Measurements from ENCODE around the gene MUC22.
"Not testable (repeated sequence)": the region's sequence is repeated elsewhere in the genome, so short reads cannot be mapped to it uniquely, and the experiment has no call there.

The MUC22 gene

GRCh38 chr6:31048099-31048498 is 37.8 kb downstream of the MUC22 start:
- H3K9me3 ChIP-seq (ENCODE audit: insufficient read depth, low read depth, low read length) = no peaks in the 10 kb centered on the region
- H3K9ac ChIP-seq (ENCODE audit: low read depth, low read length, poor library complexity, severe bottlenecking) = no peak overlapping the region
- H3K36me3 ChIP-seq (ENCODE audit: insufficient read depth, low read length) = no peaks in the 10 kb centered on the region
- H3K79me2 ChIP-seq (ENCODE audit: insufficient read depth, low read length) = no peaks in the 10 kb centered on the region
- H3K27me3 ChIP-seq (ENCODE audit: insufficient read depth, low read length, poor library complexity, severe bottlenecking) = no peaks in the 10 kb centered on the region
- H3K9me2 ChIP-seq (replicated peaks; ENCODE audit: low read depth, low read length) = no peaks in the 10 kb centered on the region
- H2AFZ ChIP-seq (ENCODE audit: low read length) = no peak overlapping the region
- no peak overlapping the region for H3K4me3 ChIP-seq (ENCODE audit: low read length, poor library complexity, severe bottlenecking)
- H4K20me1 ChIP-seq (ENCODE audit: insufficient read depth, low read length, poor library complexity, severe bottlenecking) = no peaks in the 10 kb centered on the region
- H3K4me1 ChIP-seq (ENCODE audit: insufficient read depth, low read length, poor library complexity, severe bottlenecking) = no peaks in the 10 kb centered on the region
- no peaks in the 10 kb centered on the region for H3F3A ChIP-seq (ENCODE audit: low read depth)
- no peak overlapping the region for H3K4me2 ChIP-seq (ENCODE audit: low read depth, low read length, poor library complexity, severe bottlenecking)
- TF ChIP-seq EZH2phosphoT487 (IDR thresholded peaks at IDR 0.05; ENCODE audit: borderline replicate concordance) = no peak
- TF ChIP-seq, protein P1, sequence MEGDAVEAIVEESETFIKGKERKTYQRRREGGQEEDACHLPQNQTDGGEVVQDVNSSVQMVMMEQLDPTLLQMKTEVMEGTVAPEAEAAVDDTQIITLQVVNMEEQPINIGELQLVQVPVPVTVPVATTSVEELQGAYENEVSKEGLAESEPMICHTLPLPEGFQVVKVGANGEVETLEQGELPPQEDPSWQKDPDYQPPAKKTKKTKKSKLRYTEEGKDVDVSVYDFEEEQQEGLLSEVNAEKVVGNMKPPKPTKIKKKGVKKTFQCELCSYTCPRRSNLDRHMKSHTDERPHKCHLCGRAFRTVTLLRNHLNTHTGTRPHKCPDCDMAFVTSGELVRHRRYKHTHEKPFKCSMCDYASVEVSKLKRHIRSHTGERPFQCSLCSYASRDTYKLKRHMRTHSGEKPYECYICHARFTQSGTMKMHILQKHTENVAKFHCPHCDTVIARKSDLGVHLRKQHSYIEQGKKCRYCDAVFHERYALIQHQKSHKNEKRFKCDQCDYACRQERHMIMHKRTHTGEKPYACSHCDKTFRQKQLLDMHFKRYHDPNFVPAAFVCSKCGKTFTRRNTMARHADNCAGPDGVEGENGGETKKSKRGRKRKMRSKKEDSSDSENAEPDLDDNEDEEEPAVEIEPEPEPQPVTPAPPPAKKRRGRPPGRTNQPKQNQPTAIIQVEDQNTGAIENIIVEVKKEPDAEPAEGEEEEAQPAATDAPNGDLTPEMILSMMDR (conservative IDR thresholded peaks at IDR 0.05; ENCODE audit: low read length) = no peak

DNA sequence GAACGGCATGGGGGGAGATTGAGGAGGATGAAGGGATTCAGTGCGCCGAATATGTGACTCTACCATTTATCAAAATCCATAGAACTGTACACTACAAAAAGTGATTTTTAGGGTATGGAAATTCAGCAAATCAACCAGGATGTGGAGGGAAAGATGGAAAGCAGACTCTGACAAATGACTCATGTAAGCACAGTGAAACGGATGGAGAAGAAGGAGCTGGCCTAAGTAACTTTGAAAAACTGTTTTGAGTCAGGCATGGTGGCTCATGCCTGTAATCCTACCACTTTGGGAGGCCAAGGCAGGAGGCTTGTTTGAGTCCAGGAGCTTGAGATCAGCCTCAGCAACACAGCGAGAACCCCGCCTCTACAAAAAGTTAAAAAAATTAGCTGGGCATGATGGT is 39.2 kb downstream of the MUC22 start:
- Histone ChIP-seq H3K9me3 (ENCODE audit: insufficient read depth, low read depth, low read length) (no peaks in the 10 kb centered on the region), H3K4me3 (ENCODE audit: low read length, poor library complexity, severe bottlenecking) (no peak overlapping the region), H3K4me1 (ENCODE audit: insufficient read depth, low read length, poor library complexity, severe bottlenecking) (no peaks in the 10 kb centered on the region), H3K79me2 (ENCODE audit: insufficient read depth, low read length) (no peaks in the 10 kb centered on the region), H3F3A (ENCODE audit: low read depth) (no peaks in the 10 kb centered on the region), H3K9me2 (replicated peaks; ENCODE audit: low read depth, low read length) (no peaks in the 10 kb centered on the region), H3K9ac (ENCODE audit: low read depth, low read length, poor library complexity, severe bottlenecking) (no peak overlapping the region), H3K4me2 (ENCODE audit: low read depth, low read length, poor library complexity, severe bottlenecking) (no peak overlapping the region), H4K20me1 (ENCODE audit: insufficient read depth, low read length, poor library complexity, severe bottlenecking) (no peaks in the 10 kb centered on the region), H3K27me3 (ENCODE audit: insufficient read depth, low read length, poor library complexity, severe bottlenecking) (no peaks in the 10 kb centered on the region), H3K36me3 (ENCODE audit: insufficient read depth, low read length) (no peaks in the 10 kb centered on the region), H2AFZ (ENCODE audit: low read length) (no peak overlapping the region)
- no peak for TF ChIP-seq EZH2phosphoT487 (IDR thresholded peaks at IDR 0.05; ENCODE audit: borderline replicate concordance)
- TF ChIP-seq, protein P1 (conservative IDR thresholded peaks at IDR 0.05; ENCODE audit: low read length) = no peak

GRCh38 chr6:31053187-31053586 is 42.9 kb downstream of the MUC22 start:
- not testable (repeated sequence) for H3K27me3 ChIP-seq (ENCODE audit: insufficient read depth, low read length, poor library complexity, severe bottlenecking); H3K9me3 ChIP-seq (ENCODE audit: insufficient read depth, low read depth, low read length); H4K20me1 ChIP-seq (ENCODE audit: insufficient read depth, low read length, poor library complexity, severe bottlenecking); H3K4me2 ChIP-seq (ENCODE audit: low read depth, low read length, poor library complexity, severe bottlenecking); H3K36me3 ChIP-seq (ENCODE audit: insufficient read depth, low read length); H3K9me2 ChIP-seq (replicated peaks; ENCODE audit: low read depth, low read length); H3K4me1 ChIP-seq (ENCODE audit: insufficient read depth, low read length, poor library complexity, severe bottlenecking); H3K79me2 ChIP-seq (ENCODE audit: insufficient read depth, low read length); H3K9ac ChIP-seq (ENCODE audit: low read depth, low read length, poor library complexity, severe bottlenecking); H3K4me3 ChIP-seq (ENCODE audit: low read length, poor library complexity, severe bottlenecking); H3F3A ChIP-seq (ENCODE audit: low read depth); H2AFZ ChIP-seq (ENCODE audit: low read length)

- H4K20me1 ChIP-seq (ENCODE audit: insufficient read depth, low read length, poor library complexity, severe bottlenecking) = no peaks in the 10 kb centered on the region
- no peaks in the 10 kb centered on the region for H3K9me3 ChIP-seq (ENCODE audit: insufficient read depth, low read depth, low read length)
- no peaks in the 10 kb centered on the region for H3K79me2 ChIP-seq (ENCODE audit: insufficient read depth, low read length)
- no peaks in the 10 kb centered on the region for H3K27me3 ChIP-seq (ENCODE audit: insufficient read depth, low read length, poor library complexity, severe bottlenecking)
- no peak overlapping the region for H3K9ac ChIP-seq (ENCODE audit: low read depth, low read length, poor library complexity, severe bottlenecking)
- no peaks in the 10 kb centered on the region for H3F3A ChIP-seq (ENCODE audit: low read depth)
- no peak overlapping the region; the same call in 1 of the 2 replicates for H2AFZ ChIP-seq (ENCODE audit: low read length)
- no peak overlapping the region for H3K4me2 ChIP-seq (ENCODE audit: low read depth, low read length, poor library complexity, severe bottlenecking)
- TF ChIP-seq, protein P1 (conservative IDR thresholded peaks at IDR 0.05; ENCODE audit: low read length) = no peak
- no peak for TF ChIP-seq EZH2phosphoT487 (IDR thresholded peaks at IDR 0.05; ENCODE audit: borderline replicate concordance)
- no peak overlapping the region for H3K4me3 ChIP-seq (ENCODE audit: low read length, poor library complexity, severe bottlenecking)
- no peaks in the 10 kb centered on the region for H3K9me2 ChIP-seq (replicated peaks; ENCODE audit: low read depth, low read length)
- no peaks in the 10 kb centered on the region for H3K4me1 ChIP-seq (ENCODE audit: insufficient read depth, low read length, poor library complexity, severe bottlenecking)
- H3K36me3 ChIP-seq (ENCODE audit: insufficient read depth, low read length) = no peaks in the 10 kb centered on the region
Observed at GRCh38 chr6:31053873-31054272, 43.6 kb downstream of the MUC22 start.
